OCI-LY7 (cell line): ENCODE data around the gene ARHGEF4. TPM values are rescaled to one million over a fixed set of nuclear protein-coding genes. Genes with fewer than 3 reads are reported as not detected.

Experiments
- BruUV-seq: library from RNA; stranded (reverse); fragments of 400-500 nt; replicated peaks from 2 replicates; lab custom pipeline; 2021; lab: Mats Ljungman, UMichigan
- CTCF ChIA-PET: fragments of 300-600 bp; sonication (Branson Sonifier 250); formaldehyde crosslinking; loops from one replicate; lab custom pipeline; 2022; ENCODE audit warnings: antibody characterized with exemption; ENCODE audit not compliant: unreplicated experiment; lab: Charles Lee
- POLR2A ChIA-PET: fragments of 300-600 bp; sonication (Branson Sonifier 250); formaldehyde crosslinking; loops from one replicate; lab custom pipeline; 2022; ENCODE audit warnings: antibody characterized with exemption; lab: Charles Lee
- DNase-seq: peaks from one replicate; pipeline ENCODE4 v3.0.0-alpha.2; 2015; ENCODE audit warnings: low spot score
- H2AFZ ChIP-seq: fragments of 200-600 bp; sonication (generic), shearing (Covaris generic); 2 replicates; pipeline ENCODE4 v1.6.1; 2014; ENCODE audit warnings: mild to moderate bottlenecking, antibody characterized with exemption, low read length, moderate library complexity
- H3K27ac ChIP-seq: fragments of 200-600 bp; sonication (generic); 2 replicates; pipeline ENCODE4 v1.5.1; 2014; ENCODE audit warnings: mixed run types, low read depth, mild to moderate bottlenecking, moderate library complexity, low read length, inconsistent platforms; ENCODE audit not compliant: poor library complexity, severe bottlenecking
- H3K36me3 ChIP-seq: fragments of 200-600 bp; sonication (generic); 2 replicates; pipeline ENCODE4 v1.6.1; 2014; ENCODE audit warnings: mild to moderate bottlenecking, antibody characterized with exemption, low read length, moderate library complexity, mixed read lengths; ENCODE audit not compliant: insufficient read depth
- H3K4me1 ChIP-seq: fragments of 200-600 bp; sonication (generic); 2 replicates; pipeline ENCODE4 v1.5.1; 2014; ENCODE audit warnings: mild to moderate bottlenecking, low read length; ENCODE audit not compliant: insufficient read depth, poor library complexity, severe bottlenecking
- H3K4me2 ChIP-seq: fragments of 200-600 bp; sonication (generic); 2 replicates; pipeline ENCODE4 v1.6.1; 2014; ENCODE audit warnings: mild to moderate bottlenecking, low read length
- H3K4me3 ChIP-seq: fragments of 200-600 bp; sonication (generic); 2 replicates; pipeline ENCODE4 v1.5.1; 2014; ENCODE audit warnings: mild to moderate bottlenecking, low read depth, low read length; ENCODE audit not compliant: poor library complexity, severe bottlenecking
- H3K79me2 ChIP-seq: fragments of 200-600 bp; sonication (generic); 2 replicates; pipeline ENCODE4 v1.6.1; 2016; ENCODE audit warnings: low read depth, mild to moderate bottlenecking, low read length, moderate library complexity, mixed read lengths; ENCODE audit not compliant: insufficient read depth
- H3K9me2 ChIP-seq: fragments of 200-600 bp; sonication (generic); 2 replicates; pipeline ENCODE4 v1.6.1; 2016; ENCODE audit warnings: mild to moderate bottlenecking, low read length, mixed read lengths; ENCODE audit not compliant: insufficient read depth
- H3K9me3 ChIP-seq: fragments of 200-600 bp; sonication (generic); 2 replicates; pipeline ENCODE4 v1.6.1; 2014; ENCODE audit warnings: mild to moderate bottlenecking, mixed run types, low read length, mixed read lengths
- H4K20me1 ChIP-seq: fragments of 200-600 bp; sonication (generic); 2 replicates; pipeline ENCODE4 v1.6.1; 2014; ENCODE audit warnings: mild to moderate bottlenecking, antibody characterized with exemption, low read length, moderate library complexity, mixed read lengths; ENCODE audit not compliant: insufficient read depth
- CTCF ChIP-seq: fragments of 200-600 bp; sonication (generic); conservative IDR thresholded peaks from 2 replicates; pipeline ENCODE4 v1.5.1; 2014; ENCODE audit warnings: mild to moderate bottlenecking, antibody characterized with exemption, low read length, moderate library complexity, mixed read lengths
- EZH2phosphoT487 ChIP-seq: fragments of 200-600 bp; sonication (generic); IDR thresholded peaks from 2 replicates; pipeline ENCODE4 v1.6.1; 2018; ENCODE audit warnings: low read depth, borderline replicate concordance, mild to moderate bottlenecking, mixed run types, antibody characterized with exemption, low read length, moderate library complexity, mixed read lengths
- intact Hi-C: fragments of 100-400 bp; cut with micrococcal nuclease; formaldehyde crosslinking; loops from one replicate; pipeline ENCODE4 v1.10.0; 2022; ENCODE audit not compliant: unreplicated experiment
- total RNA-seq, 2 experiments: library from RNA; depleted of rRNA in 1 of 2; stranded (reverse); fragments of >200 nt in 1 of 2; shearing (Covaris generic) in 1 of 2; gene quantifications; 2 replicates each; pipeline ENCODE4 v1.2.3, GENCODE V29; 2014 to 2022

ARHGEF4 gene
- total RNA-seq, 2 experiments from 2014 or later, result 1.1 to 1.7 TPM

GRCh38 chr2:130845505-130846085 lies 8.9 kb downstream of the ARHGEF4 start:
- Histone ChIP-seq H3K4me1 (no peaks in the 10 kb centered on the region), H3K9me2 (no peaks in the 10 kb centered on the region), H4K20me1 (no peaks in the 10 kb centered on the region), H3K4me3 (no peak overlapping the region), H3K4me2 (no peak overlapping the region), H3K9me3 (no peaks in the 10 kb centered on the region), H3K27ac (no peak overlapping the region), H3K36me3 (no peaks in the 10 kb centered on the region), H2AFZ (peak overlapping the region; percentile 41; the same call in 1 of the 2 replicates), H3K79me2 (no peaks in the 10 kb centered on the region)
- CTCF ChIA-PET, result no interaction called here
- TF ChIP-seq CTCF (no peak), EZH2phosphoT487 (no peak)
- DNase-seq, result no peak
- intact Hi-C loops, result no loop called here
- no TSS peak for BruUV-seq
- POLR2A ChIA-PET, result no interaction called here

- no peaks in the 10 kb centered on the region for H4K20me1 ChIP-seq
- CTCF ChIA-PET, result no interaction called here
These were observed 9.5 kb downstream of the ARHGEF4 start for GRCh38 chr2:130846233-130846632.

More at GRCh38 chr2:130846233-130846632, 9.5 kb downstream of the ARHGEF4 start:
- H3K79me2 ChIP-seq, result no peaks in the 10 kb centered on the region
- DNase-seq, result no peak
- H3K9me3 ChIP-seq, result no peaks in the 10 kb centered on the region
- H3K27ac ChIP-seq, result no peak overlapping the region
- POLR2A ChIA-PET, result no interaction called here
- H3K4me2 ChIP-seq, result no peak overlapping the region
- no peaks in the 10 kb centered on the region for H3K4me1 ChIP-seq
- no peaks in the 10 kb centered on the region for H3K9me2 ChIP-seq
- TF ChIP-seq EZH2phosphoT487, result no peak
- TF ChIP-seq CTCF, result no peak
- BruUV-seq, result no TSS peak
- H3K4me3 ChIP-seq, result no peak overlapping the region
- H3K36me3 ChIP-seq, result no peaks in the 10 kb centered on the region
- no peak overlapping the region for H2AFZ ChIP-seq
- intact Hi-C loops, result no loop called here
